DND-41 (cell line): ENCODE measurements around the gene REPS2.

Experiments
- EZH2 ChIP-seq: IDR thresholded peaks from 3 replicates; pipeline ENCODE4 v1.6.1; 2012; ENCODE audit warnings: borderline replicate concordance, low read depth, mild to moderate bottlenecking, moderate library complexity, low read length, inconsistent platforms; ENCODE audit not compliant: severe bottlenecking
- TF ChIP-seq, protein P1 (sequence below): IDR thresholded peaks from 2 replicates; pipeline ENCODE4 v1.5.1; 2012; ENCODE audit warnings: borderline replicate concordance, low read length, moderate library complexity, mild to moderate bottlenecking; ENCODE audit not compliant: poor library complexity, severe bottlenecking; ENCODE audit errors: extremely low read depth

DNA sequence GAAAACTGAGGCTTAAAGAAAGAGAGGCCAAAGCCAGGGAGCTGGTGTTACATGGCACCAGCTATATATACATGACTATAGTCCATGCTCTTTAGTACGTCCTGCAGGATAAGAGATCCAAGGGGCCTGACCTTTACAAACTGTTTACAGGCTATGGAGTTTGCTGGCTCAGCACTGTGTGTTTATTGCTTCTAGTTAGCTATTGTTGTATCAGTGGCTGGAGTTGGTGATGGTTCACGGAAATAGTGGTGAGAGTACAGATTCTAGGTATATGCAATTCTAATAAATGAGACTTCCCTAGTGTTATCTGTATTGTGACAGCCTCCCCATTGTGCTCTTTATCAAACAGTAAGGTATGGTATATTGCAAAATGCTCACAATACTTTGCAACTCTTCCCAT, 46.5 kb downstream of the REPS2 start:
- TF ChIP-seq, protein P1, sequence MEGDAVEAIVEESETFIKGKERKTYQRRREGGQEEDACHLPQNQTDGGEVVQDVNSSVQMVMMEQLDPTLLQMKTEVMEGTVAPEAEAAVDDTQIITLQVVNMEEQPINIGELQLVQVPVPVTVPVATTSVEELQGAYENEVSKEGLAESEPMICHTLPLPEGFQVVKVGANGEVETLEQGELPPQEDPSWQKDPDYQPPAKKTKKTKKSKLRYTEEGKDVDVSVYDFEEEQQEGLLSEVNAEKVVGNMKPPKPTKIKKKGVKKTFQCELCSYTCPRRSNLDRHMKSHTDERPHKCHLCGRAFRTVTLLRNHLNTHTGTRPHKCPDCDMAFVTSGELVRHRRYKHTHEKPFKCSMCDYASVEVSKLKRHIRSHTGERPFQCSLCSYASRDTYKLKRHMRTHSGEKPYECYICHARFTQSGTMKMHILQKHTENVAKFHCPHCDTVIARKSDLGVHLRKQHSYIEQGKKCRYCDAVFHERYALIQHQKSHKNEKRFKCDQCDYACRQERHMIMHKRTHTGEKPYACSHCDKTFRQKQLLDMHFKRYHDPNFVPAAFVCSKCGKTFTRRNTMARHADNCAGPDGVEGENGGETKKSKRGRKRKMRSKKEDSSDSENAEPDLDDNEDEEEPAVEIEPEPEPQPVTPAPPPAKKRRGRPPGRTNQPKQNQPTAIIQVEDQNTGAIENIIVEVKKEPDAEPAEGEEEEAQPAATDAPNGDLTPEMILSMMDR, result no peak
- no peak for TF ChIP-seq EZH2
